ENCODE data around the gene ACAP3. TPM values are rescaled to one million over a fixed set of nuclear protein-coding genes. Genes with fewer than 3 reads are reported as not detected.

The ACAP3 gene
- total RNA-seq, 3 donors from 2014 or later, result 19.7 to 33.4 (median 26.9) TPM

DNA sequence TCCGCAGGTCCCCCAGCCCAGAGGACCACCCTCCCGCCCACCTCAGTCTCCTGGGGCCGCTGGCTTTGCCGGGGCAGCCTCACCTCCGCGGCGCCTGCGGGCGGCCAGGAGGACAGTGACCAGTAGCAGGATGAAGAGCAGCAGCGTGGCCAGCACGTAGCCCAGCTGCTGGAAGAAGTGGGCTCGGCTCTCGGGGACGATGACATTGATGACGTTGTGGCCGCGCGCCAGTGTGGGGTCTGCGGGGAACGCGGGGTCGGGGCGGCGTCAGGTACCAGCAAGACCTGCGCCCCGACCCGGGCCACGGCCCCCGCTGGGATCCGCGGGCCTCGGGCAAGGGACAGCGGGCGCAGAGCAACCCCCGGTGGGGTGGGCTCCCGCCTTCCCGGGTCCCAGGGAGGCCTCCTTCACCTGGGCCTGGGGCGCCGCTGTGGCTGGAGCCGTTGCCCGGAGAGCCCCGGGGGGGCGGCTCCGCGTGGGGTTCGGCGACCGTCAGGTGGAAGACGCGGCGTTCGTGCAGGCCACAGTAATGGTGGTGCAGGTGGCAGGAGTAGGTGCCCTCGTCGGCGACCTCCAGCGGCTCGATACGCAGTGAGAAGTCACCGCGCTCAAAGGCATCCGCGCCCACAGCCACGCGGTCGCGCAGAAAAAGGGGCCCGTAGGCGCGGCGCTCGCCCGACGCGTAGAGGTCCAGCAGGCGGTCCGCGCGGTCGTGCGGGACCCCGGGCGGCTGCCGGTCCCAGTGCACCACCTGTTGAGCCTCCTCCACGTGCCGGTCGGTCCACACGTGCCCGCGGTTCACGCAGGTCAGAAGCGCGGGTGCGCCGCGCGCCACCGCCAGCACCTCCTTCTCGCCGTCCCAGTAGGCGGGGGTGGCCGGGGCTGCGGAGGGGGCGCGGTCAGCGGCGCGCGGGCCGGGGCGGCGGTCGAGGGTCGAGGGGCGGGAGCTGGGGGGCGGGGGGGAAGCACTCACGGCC is 46.8 kb upstream of the ACAP3 start:
- Histone ChIP-seq H3K27me3 (no peaks in the 10 kb centered on the region), H3K27ac (peak overlapping the region; percentile 33 to 98), H3K9me3 (no peaks in the 10 kb centered on the region), H3K36me3 (no peaks in the 10 kb centered on the region), H3K4me1 (peaks cover 13 to 18% of the 10 kb centered on the region in 2 donors), H3K4me3 (peak overlapping the region; percentile 24 to 76 (median 70))
- TF ChIP-seq POLR2AphosphoS5 (IDR thresholded peaks at IDR 0.05), result no peak
- no peak for TF ChIP-seq POLR2A (IDR thresholded peaks at IDR 0.05)
- no peak for TF ChIP-seq CTCF (IDR thresholded peaks at IDR 0.05)
- intact Hi-C loops (cut with DNase I; ENCODE audit: low total_unique reads), result no loop called here
- no peak for DNase-seq (ENCODE audit: low spot score in 2 of 2)

DNA sequence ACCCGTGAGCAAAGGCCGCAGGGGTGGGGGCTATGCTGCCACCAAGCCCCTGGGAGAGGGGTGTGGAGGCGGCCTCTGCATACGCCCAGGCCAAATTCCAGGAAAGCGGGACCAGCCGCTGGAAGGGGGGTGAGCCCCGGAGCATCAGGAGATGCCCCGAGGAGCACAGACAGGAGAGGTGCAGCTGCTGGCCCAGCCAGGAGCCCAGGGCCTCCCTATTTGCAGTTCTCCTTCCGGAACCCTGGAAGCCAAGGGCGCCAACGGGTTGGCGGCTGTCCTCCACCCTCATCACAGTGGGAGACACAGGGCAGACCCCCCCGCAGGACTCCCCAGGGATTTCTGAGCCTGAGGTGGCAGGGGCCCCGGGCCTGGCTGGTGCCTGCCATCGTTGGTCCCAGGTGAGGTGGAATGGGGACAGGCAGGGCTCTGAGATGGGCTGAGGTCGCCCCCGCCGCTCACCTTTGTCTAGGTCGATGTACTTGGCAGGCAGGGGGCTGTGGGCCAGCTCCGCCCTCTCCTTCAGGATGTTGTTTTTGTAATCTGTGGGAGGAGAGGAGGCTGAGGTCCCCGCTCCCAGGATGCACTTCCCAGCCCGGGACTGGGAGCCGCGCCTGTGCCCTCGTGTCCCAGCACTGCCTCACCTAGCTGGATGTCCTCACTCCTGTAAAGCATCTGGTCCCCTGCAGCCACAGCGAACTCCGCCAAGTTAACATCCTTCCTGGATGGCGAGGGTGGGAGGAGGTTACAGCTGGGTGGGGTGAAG is 45.8 kb upstream of the ACAP3 start:
- peaks cover 6 to 11% of the 10 kb centered on the region in 2 donors for H3K4me1 ChIP-seq
- H3K27ac ChIP-seq, result peak overlapping the region; percentile 33 to 98
- H3K9me3 ChIP-seq, result no peaks in the 10 kb centered on the region
- intact Hi-C loops (cut with DNase I; ENCODE audit: low total_unique reads), result no loop called here
- TF ChIP-seq POLR2AphosphoS5 (IDR thresholded peaks at IDR 0.05) (no peak), CTCF (IDR thresholded peaks at IDR 0.05) (no peak), POLR2A (IDR thresholded peaks at IDR 0.05) (no peak)
- H3K36me3 ChIP-seq, result no peaks in the 10 kb centered on the region
- peak overlapping the region in 1 of 3 donors; percentile 76 for H3K4me3 ChIP-seq
- no peaks in the 10 kb centered on the region for H3K27me3 ChIP-seq
- no peak for DNase-seq (ENCODE audit: low spot score in 2 of 2)

- Histone ChIP-seq H3K27me3 (no peaks in the 10 kb centered on the region), H3K9me3 (no peaks in the 10 kb centered on the region), H3K27ac (peak overlapping the region; percentile 33 to 98), H3K4me1 (peaks cover 6 to 10% of the 10 kb centered on the region in 2 donors), H3K4me3 (peak overlapping the region in 1 of 3 donors; percentile 76), H3K36me3 (no peaks in the 10 kb centered on the region)
- no peak for TF ChIP-seq POLR2AphosphoS5 (IDR thresholded peaks at IDR 0.05)
- no peak for TF ChIP-seq POLR2A (IDR thresholded peaks at IDR 0.05)
- TF ChIP-seq CTCF (IDR thresholded peaks at IDR 0.05), result no peak
- intact Hi-C loops (cut with DNase I; ENCODE audit: low total_unique reads), result no loop called here
- DNase-seq (ENCODE audit: low spot score in 2 of 2), result no peak
Measured at GRCh38 chr1:1352786-1353388, 45.2 kb upstream of the ACAP3 start.

DNA sequence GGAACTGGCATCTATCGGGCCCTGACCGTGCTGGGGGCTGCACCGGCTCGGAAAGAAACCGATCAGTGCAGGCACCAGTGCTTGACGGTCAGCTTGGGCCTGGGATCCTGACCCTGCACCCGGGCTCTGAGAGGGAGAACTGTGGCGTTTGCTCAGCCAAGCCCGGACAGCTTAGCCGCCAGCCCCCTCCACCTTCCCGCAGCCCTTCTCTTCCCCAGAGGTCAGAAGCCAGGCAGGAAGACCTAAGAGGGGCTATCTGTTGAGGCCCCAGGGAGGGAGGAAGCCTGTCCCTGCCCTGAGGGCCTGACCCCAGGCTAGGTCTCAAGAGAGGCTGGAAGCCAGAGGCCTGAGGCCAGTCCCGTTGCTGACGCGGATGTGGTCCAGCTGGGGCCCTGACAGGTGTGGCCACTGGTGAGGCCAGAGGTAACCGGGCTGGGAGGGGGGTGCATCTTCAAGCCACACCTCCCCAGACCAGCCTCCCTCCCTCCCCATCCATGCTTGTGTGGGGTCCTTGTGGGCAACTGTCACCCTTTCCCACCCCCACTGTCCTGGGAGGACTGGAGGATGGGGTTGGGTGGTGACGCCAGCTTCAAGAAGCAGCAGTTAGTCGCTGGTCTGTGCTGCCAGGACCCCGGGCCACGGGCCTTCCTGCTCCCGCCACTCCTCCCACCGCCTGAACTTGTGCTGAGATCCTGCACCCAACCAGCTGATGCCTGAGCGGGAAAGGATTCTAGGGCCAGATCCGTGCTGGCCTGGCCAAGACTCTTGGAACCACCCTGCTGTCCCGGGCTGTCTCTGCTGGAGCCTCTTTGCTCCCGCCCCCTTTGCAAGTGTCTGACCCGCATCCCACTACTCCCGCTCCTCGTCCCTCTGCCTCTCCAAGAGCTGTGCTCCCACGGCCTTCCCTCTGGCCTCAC is 44.0 kb upstream of the ACAP3 start:
- Histone ChIP-seq H3K27me3 (no peaks in the 10 kb centered on the region), H3K27ac (peak overlapping the region; percentile 68 to 98), H3K9me3 (no peaks in the 10 kb centered on the region), H3K4me1 (peaks cover 12 to 18% of the 10 kb centered on the region in 2 donors), H3K4me3 (peak overlapping the region in 1 of 3 donors; percentile 29), H3K36me3 (no peaks in the 10 kb centered on the region)
- intact Hi-C loops (cut with DNase I; ENCODE audit: low total_unique reads), result loop anchor here (1.0 kb wide), 1 partner anchor 26 kb away; no protein-coding TSS in a partner anchor
- no peak for DNase-seq (ENCODE audit: low spot score in 2 of 2)
- no peak for TF ChIP-seq CTCF (IDR thresholded peaks at IDR 0.05)
- TF ChIP-seq POLR2A (IDR thresholded peaks at IDR 0.05), result no peak
- no peak for TF ChIP-seq POLR2AphosphoS5 (IDR thresholded peaks at IDR 0.05)

Measured in breast epithelium (tissue), 4 donors.